GM21367 (cell line): Measurements from ENCODE around the gene CCSAP.
"Not testable (repeated sequence)": the region's sequence is repeated elsewhere in the genome, so short reads cannot be mapped to it uniquely, and the experiment has no call there.

Source experiments
- ATAC-seq: cut with Tn5 transposase; IDR thresholded peaks from one replicate; pipeline ENCODE4 v1.9.1; 2021; ENCODE audit not compliant: unreplicated experiment

CCSAP gene, protein sequence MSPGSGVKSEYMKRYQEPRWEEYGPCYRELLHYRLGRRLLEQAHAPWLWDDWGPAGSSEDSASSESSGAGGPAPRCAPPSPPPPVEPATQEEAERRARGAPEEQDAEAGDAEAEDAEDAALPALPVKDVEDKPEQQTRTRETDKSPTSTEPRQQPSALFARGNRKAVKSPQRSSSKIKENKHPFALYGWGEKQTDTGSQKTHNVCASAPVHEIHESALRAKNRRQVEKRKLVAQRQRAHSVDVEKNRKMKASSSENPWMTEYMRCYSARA

DNA sequence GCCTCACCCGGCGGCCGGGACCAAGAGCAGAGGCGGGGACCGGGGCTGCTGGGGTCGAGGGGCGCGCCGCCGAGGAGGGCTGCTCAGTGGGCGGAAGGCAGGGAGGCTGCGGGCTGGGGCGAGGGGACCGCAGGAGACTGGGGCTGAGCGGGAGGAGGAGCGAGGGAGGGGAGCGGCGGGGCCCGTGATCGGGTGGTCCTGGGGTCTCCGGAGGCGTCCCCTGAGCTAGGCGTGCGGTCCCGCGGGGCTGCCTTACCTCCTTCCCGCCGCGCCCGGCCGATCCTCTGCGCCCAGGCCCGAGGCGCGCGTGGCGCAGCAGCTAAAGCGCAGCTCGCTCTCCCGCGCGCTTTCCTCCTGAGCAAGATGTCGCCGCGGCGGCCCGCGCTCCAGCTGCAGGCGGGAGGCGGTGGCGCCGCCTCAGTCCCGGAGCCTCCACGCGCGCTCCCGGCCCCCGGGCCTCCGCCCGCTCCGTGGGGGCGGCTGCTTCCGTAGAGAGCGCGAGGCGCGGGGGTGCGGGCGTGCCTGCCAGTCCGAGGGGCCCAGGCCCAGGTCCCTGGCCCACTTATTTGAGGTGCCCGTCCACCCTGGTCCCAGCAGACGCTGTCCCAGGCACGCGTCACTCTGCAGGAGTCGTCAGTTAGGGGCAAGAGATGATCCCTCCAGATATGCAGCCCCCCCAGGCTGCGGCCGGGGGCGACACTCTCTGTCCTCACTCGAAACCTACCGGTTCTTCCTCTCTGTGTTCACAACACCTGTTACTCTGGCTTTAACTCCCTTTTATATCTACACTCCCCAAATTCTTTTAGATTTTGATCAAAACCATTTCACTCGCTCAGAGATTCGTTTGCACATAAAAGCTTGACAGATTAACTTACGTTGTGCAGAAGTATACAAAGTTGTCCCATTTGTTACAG lies at the start of gene CCSAP:
TSS of gene CCSAP (minus strand) at position 392 of the 914 bp plus-strand sequence. CDS start 582 bp downstream, outside the sequence.
- ATAC-seq = peak; percentile 34

DNA sequence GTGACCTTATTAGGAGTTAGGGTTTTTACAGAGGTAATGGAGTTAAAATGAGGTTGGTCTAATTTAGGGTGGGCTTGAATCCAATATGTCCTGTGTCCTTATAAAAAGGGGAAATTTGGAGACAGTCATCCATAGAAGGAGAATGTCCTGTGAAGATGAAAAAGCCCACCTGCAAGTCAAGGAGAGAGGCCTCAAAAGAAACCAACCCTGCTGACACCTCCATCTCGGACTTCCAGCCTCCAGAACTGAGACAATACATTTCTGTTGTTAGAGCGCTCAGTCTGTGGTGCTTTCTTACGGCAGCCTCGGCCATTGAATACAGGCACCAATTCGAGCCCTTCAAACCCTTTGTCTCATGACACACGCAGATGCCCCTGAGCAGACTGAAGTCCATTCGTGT lies 47.3 kb upstream of the CCSAP start:
- ATAC-seq = no peak

DNA sequence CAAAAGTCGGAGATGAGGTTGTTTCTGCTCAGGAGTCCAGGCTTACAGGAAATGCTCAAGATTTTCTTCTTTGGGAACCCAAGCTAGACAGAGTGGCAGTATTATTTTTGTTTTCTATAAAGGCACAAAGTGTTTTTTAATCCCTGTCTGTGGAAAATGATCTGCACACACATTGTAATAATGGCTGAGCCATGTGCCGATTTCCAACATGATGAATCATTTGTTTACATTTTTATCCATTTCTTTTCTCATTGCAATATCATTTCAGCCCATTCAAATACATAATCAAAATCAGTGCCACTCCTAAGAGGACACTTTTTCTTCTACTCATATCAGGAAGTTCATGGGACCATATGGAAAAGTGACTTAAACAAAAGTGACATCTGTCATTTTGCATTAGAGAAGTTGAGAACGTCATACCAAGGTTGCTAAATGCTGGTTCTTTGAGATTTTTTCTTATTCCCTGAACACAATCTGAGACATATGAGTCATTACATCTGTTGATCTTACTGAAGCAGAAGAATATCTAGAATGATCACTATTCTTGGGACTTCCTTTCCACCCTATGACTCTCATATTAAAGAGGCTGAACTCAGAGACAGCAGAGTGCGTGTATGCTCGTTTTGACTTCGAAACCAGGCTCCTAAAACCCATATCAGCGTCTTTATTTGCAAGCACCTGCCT lies 46.2 kb upstream of the CCSAP start:
- no peak for ATAC-seq

DNA sequence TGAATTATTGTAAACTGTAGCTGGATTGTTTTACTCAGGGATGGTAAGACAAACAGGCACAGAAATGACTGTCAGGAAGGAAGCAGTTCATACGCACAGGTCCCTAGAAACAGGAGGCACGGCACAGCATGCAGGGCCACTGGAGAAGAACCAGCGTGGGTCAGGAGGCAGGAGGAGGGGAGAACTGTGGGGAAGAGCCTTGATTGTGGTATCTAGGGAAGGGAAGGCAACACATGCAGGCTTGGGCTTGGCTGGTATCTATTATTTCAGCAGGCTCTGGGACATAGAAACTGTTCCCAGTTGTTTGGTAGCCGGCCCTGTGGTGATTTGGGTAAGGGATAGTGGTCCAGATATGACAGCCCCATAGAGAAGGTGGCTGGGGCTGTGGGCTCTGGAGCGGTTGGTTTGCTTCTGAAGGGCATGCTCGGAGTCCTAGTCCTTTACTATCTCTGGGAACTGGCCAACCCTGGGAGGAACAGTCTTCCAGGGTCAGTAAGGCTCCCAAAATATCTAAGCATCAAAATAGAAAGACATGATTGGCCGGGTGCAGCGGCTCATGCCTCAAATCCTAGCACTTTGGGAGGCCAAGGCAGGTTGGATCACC lies 43.1 kb upstream of the CCSAP start:
- ATAC-seq = no peak

DNA sequence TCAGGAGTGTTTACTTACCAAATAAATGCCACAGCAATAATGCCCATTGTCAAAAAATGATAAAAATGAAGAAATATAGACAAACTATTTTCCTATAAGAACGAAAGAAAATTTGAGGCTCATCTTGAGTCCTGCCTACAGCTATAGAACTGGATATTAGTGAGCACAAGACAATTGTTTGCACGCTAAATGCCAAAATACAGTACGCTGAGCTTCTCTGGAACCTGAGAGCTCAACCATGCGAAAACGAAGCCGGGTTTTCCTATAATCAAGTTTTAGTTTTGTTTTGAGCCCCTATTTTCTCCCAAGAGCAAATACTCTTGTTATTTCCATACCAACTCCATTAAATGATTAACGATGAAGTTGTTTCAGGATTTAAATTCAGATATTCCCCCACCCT lies 42.0 kb upstream of the CCSAP start:
- ATAC-seq = no peak

DNA sequence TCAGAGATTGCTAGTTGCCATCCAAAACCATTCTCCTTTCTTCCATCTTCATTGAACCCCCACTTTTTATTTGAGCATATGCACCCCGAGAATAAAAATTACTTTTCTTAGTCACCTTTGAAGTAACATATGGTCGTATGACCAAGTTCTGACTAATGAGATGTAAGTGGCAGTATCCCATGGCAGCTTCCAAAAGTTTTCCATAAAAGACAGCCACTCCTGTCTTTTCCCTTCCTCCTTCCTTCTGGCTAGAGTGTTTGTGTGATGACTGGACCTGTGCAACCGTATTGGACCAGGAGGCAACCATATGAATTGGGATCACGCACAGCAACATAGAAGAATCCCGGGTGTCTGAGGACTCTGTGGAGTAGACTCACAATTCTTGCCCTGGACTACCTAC lies 41.1 kb upstream of the CCSAP start:
- no peak for ATAC-seq

DNA sequence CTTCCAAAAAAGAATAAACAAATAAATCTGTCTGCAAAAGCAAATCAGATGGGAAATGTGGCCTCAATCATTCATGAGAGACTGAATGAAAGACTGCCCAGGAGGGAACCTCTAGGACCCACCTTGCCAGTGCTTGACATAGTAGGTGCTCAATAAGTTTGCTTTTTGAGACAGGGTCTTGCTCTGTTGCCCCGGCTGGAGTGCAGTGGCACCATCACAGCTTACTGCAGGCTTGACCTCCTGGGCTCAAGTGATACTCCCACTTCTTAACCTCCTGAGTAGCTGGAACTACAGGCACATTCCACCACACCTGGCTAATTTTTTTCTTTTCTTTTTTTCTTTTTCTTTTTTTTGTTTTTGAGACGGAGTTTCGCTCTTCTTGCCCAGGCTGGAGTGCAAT lies 40.3 kb upstream of the CCSAP start:
- no peak for ATAC-seq

DNA sequence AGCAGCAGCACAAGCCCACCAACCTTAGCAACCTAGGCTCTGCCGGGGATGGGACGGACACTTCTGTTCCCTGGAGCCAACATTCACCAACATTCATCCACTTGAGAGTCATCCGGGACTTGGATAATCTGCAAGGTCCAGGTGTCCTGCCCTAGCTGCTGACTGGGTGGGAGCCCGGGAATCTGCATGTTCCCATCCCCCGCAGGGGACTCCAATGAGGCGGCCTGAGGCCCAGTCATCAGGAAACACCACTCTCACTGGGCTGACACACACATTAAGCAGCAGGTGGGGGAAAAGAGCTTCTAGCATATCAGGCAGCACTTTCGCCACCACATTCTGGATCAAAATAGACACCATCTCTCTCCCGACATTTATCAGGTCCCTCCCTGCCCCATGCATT lies 38.4 kb upstream of the CCSAP start:
- no peak for ATAC-seq

DNA sequence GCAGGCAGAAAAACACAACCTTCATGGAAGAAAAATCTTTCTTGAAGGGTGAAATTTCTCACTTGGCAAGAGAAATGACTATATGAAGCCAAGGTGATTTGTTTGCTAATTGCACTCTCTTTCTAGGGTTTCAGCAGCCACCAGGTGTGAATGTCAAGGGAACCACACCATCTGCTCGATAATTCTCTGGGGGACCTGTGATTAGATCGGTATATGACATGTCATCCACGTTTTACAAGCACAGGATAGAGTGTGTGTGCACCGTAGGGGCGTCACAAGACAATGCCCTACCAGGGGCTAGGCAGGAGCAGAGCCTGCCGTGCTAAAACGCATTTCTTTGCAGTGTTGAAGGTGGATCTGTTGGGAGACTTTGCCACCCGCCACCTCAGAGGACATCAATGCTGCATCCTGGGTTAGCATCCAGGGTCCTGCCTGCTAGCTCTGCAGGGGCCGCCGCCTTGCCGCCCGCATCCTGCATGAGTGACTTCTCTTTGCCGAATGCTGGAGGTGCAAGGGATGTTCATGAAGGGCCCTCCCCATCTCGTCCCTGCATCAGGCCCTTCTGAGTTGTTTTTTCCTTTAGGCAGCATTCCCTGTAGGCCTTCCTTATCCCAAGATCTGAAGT lies 37.8 kb upstream of the CCSAP start:
- no peak for ATAC-seq

DNA sequence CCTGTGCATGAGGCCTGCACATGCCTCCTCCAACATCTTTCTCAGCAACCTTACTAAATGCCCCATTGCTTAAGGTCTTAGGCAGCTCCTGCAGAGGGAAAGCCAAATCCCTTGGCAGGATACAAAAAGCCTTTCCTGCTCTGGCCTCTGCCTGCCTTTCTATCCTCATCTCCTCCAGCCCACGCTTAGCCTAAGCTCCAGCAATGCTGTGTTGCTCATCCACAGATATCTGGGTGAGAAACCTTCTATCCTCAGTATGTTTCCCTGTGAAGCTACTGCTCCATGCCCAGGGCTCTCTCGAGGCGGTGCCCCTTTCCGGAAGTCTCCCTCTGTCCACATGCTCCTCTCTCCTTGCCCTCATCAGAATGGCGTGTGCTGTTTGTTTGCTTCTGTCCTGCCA lies 37.0 kb upstream of the CCSAP start:
- ATAC-seq = no peak

DNA sequence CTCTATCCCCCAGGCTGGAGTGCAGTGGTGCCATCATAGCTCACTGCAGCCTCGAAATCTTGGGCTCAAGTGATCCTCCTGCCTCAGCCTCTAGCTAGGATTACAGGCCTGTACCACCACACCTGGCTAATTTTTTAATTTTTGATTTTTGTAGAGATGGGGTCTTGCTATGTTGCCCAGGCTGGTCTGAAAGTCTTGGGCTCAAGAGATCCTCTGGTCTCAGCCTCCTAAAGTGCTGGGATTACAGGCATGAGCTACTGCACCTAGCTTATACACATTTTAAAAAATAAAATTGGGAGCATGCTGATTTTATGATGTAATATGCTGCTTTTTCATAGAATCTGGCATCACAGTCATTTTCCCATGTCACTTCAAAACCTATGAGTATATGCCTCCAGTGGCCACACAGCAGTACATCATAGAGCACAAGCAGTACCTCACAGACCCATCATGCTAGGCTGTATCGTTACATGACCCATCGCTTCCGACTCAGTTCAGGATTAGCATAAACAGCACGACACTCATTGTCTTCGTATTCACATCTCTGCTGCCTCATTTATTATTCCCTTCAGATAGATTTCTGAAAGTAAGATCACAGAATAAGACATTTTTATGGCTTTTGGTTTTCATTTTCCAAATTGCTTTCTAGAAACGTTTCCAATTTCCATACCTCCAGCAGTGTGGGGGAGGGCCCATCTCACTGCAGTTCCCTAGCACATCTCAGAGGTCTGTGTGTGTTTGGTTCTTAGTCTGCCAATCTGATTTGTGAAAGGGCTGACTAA lies 35.9 kb upstream of the CCSAP start:
- ATAC-seq = no peak

DNA sequence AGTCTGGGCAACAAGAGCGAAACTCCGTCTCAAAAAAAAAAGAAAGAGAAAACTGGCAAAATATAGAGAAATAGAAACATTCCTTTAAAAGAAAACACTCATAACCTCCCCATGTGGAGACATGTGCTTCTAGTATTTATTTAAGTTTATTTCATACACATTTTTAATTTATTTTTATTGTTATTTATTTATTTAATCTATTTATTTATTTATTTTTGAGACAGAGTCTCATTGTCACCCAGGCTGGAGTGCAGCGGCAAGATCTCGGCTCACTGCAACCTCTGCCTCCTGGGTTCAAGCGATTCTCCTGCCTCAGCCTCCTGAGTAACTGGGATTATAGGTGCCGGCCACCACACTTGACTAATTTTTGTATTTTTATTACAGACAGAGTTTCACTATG lies 35.2 kb upstream of the CCSAP start:
- ATAC-seq = not testable (repeated sequence)

DNA sequence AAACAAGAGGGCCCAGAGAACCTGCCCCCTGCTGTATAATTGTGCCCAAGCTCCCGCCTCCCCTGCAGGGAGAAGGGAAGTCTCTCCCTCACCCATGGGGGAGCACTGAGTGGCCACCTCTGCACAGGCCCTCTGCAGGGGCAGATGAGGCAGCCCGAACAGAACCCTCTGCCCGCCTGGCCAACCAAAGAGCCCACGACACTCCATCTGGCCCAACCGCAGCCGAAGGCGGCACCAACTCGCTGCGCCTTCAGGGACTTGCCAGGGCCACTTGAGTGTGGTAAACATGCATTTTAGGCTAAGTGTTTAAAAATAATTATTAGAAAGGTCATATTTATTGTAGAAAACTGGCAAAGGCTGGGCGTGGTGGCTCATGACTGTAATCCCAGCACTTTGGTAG lies 34.6 kb upstream of the CCSAP start:
- no peak for ATAC-seq

DNA sequence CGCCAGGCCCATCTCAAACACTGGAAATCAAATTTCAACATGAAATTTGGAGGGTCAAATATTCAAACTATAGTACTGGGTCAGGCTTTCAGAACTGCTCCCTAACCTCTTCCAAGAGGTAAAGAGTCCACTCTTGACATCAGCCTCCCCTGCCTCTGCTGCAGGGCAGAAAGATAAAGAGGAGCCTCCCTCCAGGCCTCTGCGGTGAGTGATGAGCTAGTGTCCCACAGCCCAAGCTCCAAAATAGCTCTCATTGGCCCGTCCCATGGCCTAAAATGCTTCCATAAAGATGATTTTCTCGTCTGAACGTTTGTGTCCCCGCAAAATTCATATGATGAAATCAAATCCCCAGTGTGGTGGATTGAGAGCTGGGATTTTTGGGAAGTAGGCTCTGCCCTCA lies 33.7 kb upstream of the CCSAP start:
- ATAC-seq = no peak

DNA sequence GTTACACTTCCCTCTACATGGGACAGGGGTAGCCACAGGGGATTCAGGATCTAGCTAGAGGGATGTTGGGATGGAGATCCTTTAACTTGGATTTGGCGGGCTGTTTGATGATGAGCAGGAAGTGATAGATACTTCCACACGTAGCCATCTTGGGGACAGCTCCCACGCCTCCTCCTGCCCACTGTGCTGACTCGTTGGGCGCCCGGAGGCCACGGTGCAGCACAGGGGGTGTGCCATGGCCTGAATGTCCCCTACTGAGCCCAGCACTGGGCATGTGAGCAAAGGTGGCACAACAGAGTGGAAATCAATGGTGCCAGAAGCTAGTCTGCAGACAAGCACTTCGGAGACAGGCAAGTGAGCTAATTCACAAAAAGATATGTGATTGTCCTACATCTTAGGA lies 31.6 kb upstream of the CCSAP start:
- no peak for ATAC-seq

DNA sequence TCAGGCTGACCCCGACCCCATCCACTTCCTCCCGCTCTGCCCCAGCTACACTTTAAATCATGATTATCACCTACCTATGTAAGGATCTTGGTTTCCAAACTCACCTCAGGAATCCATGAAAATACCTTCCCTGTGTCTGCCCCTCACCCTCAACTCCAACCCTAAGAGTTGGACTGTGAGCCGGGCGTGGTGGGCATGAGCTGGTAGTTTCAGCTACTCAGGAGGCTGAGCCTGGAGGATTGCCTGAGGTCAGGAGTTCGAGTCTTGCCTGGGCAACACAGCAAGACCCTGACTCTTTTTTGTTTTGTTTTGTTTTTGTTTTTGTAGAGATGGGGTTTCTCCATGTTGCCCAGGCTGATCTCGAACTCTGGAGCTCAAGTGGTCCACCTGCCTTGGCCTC lies 30.5 kb upstream of the CCSAP start:
- ATAC-seq = no peak

DNA sequence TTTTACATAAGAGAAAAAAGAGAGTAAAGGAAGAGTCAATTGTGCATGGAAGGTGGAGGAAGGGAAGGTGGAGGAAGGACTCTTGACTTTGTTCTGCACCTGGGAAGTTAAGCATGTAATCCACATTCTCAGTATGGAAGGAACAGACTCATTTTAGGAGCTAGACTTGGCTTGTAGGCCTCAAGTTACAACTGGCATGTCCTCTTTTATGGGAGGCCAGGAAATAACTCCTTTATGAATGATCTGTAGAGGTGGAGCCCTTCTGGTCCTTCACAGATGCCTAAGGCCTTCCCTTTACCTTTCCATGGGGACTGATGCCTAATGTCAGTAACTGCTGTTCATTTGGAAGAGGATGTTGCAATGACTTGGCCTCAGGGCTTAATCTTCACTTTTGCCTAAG lies 29.4 kb upstream of the CCSAP start:
- ATAC-seq = no peak

DNA sequence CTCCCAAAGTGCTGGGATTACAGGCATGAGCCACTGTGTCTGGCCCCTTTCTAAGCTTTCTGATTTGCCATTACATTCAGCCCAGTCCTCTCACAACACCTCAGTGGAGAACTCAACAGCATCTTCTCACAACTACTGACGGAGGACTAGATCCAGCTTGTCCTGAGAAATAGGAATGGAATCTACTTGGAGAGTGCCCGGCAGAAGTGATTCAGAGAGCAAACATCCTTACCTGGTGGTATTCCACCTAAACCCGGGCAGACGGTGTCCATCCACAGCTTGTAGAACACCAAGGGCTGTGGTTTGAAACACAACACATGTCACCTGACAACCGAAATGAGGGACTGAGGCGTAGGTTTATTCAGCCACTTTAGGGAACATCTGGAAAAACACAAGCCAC lies 28.8 kb upstream of the CCSAP start:
- ATAC-seq = no peak

DNA sequence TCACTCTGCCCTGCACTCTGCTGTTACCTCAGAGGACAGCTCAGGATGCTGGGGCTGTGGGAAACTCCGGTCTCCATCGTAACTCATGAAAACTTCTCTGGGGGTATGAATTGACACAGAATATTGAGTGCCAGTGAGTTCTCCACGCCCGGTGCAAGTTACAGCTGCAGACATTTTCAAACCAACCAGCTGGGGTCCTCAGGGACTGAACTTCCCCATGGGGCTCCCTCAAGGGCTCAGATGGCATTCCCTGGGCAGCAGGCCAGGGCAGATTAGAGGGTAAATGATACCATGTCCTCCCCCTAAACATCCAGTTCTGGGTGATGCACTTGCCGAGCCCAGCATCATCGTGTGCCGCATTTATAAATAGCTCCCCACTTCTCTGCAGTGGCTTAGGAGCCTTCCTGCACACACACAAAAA lies 27.8 kb upstream of the CCSAP start:
- ATAC-seq = no peak

DNA sequence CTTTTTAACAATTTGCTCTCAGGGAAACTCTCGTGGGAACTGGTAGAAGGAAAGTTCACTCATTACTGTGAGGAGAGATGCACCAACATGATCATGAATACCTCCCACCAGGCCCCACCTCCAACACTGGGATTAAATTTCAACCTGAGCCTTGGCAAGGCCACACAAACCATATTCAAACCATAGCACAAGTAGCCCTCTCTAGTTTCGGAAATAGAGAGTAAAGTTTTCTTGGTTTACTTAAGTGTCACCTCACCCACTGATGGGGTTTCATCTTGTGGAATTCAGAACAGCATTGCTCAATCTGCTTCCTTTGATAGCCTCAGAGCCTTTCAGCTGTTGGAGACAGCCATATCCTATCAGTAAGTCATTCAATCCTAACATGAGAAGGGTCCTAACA lies 25.5 kb upstream of the CCSAP start:
- peak; percentile 67 for ATAC-seq
